GM12892 (cell line): ENCODE results near the gene APBB1IP.
"Not testable (repeated sequence)": the region's sequence is repeated elsewhere in the genome, so short reads cannot be mapped to it uniquely, and the experiment has no call there.

Experiments
- POLR2A ChIP-seq: IDR thresholded peaks from 2 replicates; pipeline ENCODE4 v1.6.1; 2011; ENCODE audit warnings: low read depth, low read length, control low read depth
- POLR2AphosphoS5 ChIP-seq: IDR thresholded peaks from 2 replicates; pipeline ENCODE4 v1.6.1; 2011; ENCODE audit warnings: low read depth, low read length, control low read depth
- TAF1 ChIP-seq: IDR thresholded peaks from 2 replicates; pipeline ENCODE4 v1.6.1; 2011; ENCODE audit warnings: low read depth, mild to moderate bottlenecking, control low read depth, low read length, borderline replicate concordance

DNA sequence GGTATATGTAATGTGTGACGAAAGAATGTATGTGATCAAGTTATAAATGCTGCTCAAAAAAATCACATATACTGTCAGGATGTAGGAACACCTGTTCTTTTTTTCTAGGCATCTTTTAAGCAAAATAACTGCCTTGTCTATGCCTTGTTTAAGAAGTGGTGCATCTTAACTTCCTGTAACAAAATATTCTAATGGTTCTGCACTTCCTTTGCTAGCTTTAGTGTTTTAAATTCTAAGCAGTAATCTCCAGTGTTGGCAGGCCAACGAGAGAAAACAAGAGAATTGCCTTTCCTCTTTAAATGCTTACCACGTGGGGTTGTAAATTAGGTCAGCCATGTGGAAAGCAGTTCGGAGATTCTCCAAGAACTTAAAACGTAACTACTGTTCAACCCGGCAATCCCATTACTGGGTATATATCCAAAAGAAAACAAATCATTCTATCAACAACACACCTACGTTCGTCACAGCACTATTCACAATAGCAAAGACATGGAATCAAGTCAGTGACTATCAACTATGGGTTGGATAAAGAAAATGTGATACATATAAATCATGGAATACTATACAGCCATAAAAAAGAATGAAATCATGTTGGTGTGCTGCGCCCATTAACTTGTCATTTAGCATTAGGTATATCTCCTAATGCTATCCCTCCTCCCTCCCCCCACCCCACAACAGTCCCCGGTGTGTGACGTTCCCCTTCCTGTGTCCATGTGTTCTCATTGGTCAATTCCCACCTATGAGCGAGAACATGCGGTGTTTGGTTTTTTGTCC is 166.4 kb downstream of the APBB1IP start:
- TF ChIP-seq POLR2AphosphoS5, POLR2A, TAF1: not testable (repeated sequence)
